Erythroblast (primary cell): Measurements from ENCODE around the gene FN1.

Source experiments
- GATA1 ChIP-seq: IDR thresholded peaks from 2 replicates; pipeline ENCODE4 v1.6.1; 2011; ENCODE audit warnings: low read depth, mild to moderate bottlenecking, control low read depth, low read length, moderate library complexity
- POLR2A ChIP-seq: IDR thresholded peaks from 2 replicates; pipeline ENCODE4 v1.6.1; 2011; ENCODE audit warnings: mild to moderate bottlenecking, low read length

- no peak for TF ChIP-seq POLR2A
- TF ChIP-seq GATA1: no peak
These were observed 25.0 kb downstream of the FN1 start for GRCh38 chr2:215410932-215411285.
